HepG2 (cell line): ENCODE results near the gene MIX23. TPM values are rescaled to one million over a fixed set of nuclear protein-coding genes. Genes with fewer than 3 reads are reported as not detected.

ENCODE experiments used
- CREB1 ChIP-seq, 2 experiments: fragments of 450-650 bp in 1 of 2; IDR thresholded peaks; 2 replicates each; pipeline ENCODE4 v1.6.1; 2016 to 2017; ENCODE audit warnings: control low read depth in 1 of 2, mild to moderate bottlenecking in 1 of 2, missing compliant biosample characterization in 1 of 2, missing genetic modification characterization in 1 of 2
- EED ChIP-seq: sonication (generic); formaldehyde crosslinking; IDR thresholded peaks from 2 replicates; pipeline ENCODE4 v1.5.0; 2020; ENCODE audit warnings: mild to moderate bottlenecking, missing genetic modification reagents
- FOSL2 ChIP-seq: sonication (generic); formaldehyde crosslinking; IDR thresholded peaks from 2 replicates; pipeline ENCODE4 v1.4.0; 2020; ENCODE audit warnings: missing genetic modification reagents
- HIVEP1 ChIP-seq: sonication (generic); formaldehyde crosslinking; IDR thresholded peaks from 2 replicates; pipeline ENCODE4 v1.4.0; 2020; ENCODE audit warnings: mild to moderate bottlenecking, missing genetic modification reagents
- MXD4 ChIP-seq: IDR thresholded peaks from 2 replicates; pipeline ENCODE4 v1.6.1; 2016; ENCODE audit warnings: mild to moderate bottlenecking, missing biosample characterization, missing genetic modification reagents
- SMYD3 ChIP-seq: sonication (generic); formaldehyde crosslinking; IDR thresholded peaks from 2 replicates; pipeline ENCODE4 v1.8.1; 2023; ENCODE audit warnings: mild to moderate bottlenecking, missing genetic modification reagents
- ZNF205 ChIP-seq: IDR thresholded peaks from 2 replicates; pipeline ENCODE4 v1.6.1; 2018; ENCODE audit warnings: missing biosample characterization, missing genetic modification reagents
- polyA plus RNA-seq, 8 experiments: library from polyadenylated mRNA; depleted of rRNA in 3 of 8; stranded (reverse) in 7 of 8; unstranded in 1 of 8; fragments of >200 nt; fragmentation: Illumina TruSeq in 4 of 8; extraction: Trizol in 4 of 8; gene quantifications; 2 replicates each; pipeline versions ENCODE4 v1.2.1 to v1.2.3, GENCODE V29; 2011 to 2016; ENCODE audit warnings: low read depth in 4 of 8, missing spikeins in 1 of 8, mixed read lengths in 1 of 8; ENCODE audit not compliant: insufficient read depth in 1 of 8
- total RNA-seq, 5 experiments: library from RNA; depleted of rRNA; stranded (reverse); fragments of >200 nt; fragmentation: Illumina TruSeq; extraction: Trizol; gene quantifications; 2 replicates each; pipeline ENCODE4 v1.2.3, GENCODE V29; 2016; ENCODE audit warnings: low read depth in 1 of 5
- TF ChIP-seq, protein P1 (sequence below): sonication (generic); formaldehyde crosslinking; IDR thresholded peaks from 2 replicates; pipeline ENCODE4 v1.5.0; 2020; ENCODE audit warnings: missing genetic modification reagents
- TF ChIP-seq, protein P2 (sequence below), 2 experiments: fragments of 450-650 bp in 1 of 2; sonication (generic) in 1 of 2; formaldehyde crosslinking in 1 of 2; IDR thresholded peaks; 2 replicates each; pipeline versions ENCODE4 v1.6.1 to v1.8.0; 2016 to 2022; ENCODE audit warnings: antibody characterized with exemption in 1 of 2, mild to moderate bottlenecking in 1 of 2, missing genetic modification reagents in 1 of 2
- TF ChIP-seq, protein P3 (sequence below): sonication (generic); formaldehyde crosslinking; IDR thresholded peaks from 2 replicates; pipeline ENCODE4 v1.4.0; 2020; ENCODE audit warnings: mild to moderate bottlenecking, missing genetic modification reagents
- TF ChIP-seq, protein P4 (sequence below): sonication (generic); formaldehyde crosslinking; IDR thresholded peaks from 2 replicates; pipeline ENCODE4 v1.5.1; 2020; ENCODE audit warnings: missing genetic modification reagents, mild to moderate bottlenecking, borderline replicate concordance

Gene MIX23
- total and polyA plus RNA-seq, 2 of the 13 experiments (the other 11 are each of a cell fraction or from before 2014, with no cell fraction given): 20.0 to 152 TPM

DNA sequence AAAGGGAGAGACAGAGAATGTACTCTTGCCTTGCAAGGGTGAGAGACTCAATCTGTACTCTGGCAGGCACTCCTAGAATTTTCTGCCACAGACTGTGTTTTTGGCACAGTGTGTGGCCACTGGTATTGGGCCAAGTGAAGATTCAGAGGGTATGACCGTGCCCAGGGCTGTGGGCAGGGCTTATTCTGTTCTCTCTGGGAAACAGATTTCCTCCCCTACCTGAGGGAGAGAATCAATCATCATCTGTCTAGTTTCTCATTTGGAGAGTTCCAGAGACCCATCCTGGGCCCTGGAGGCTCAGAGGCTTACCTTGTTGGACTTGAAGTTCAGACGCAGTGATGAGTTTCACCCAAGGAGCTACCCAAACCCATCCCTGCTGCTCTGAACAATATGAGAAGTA is 29.8 kb downstream of the MIX23 start (continued):
- TF ChIP-seq, protein P1, sequence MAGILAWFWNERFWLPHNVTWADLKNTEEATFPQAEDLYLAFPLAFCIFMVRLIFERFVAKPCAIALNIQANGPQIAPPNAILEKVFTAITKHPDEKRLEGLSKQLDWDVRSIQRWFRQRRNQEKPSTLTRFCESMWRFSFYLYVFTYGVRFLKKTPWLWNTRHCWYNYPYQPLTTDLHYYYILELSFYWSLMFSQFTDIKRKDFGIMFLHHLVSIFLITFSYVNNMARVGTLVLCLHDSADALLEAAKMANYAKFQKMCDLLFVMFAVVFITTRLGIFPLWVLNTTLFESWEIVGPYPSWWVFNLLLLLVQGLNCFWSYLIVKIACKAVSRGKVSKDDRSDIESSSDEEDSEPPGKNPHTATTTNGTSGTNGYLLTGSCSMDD (CRISPR knock-in tag): no peak
- no peak for TF ChIP-seq HIVEP1 (CRISPR knock-in tag)
- TF ChIP-seq, protein P2, sequence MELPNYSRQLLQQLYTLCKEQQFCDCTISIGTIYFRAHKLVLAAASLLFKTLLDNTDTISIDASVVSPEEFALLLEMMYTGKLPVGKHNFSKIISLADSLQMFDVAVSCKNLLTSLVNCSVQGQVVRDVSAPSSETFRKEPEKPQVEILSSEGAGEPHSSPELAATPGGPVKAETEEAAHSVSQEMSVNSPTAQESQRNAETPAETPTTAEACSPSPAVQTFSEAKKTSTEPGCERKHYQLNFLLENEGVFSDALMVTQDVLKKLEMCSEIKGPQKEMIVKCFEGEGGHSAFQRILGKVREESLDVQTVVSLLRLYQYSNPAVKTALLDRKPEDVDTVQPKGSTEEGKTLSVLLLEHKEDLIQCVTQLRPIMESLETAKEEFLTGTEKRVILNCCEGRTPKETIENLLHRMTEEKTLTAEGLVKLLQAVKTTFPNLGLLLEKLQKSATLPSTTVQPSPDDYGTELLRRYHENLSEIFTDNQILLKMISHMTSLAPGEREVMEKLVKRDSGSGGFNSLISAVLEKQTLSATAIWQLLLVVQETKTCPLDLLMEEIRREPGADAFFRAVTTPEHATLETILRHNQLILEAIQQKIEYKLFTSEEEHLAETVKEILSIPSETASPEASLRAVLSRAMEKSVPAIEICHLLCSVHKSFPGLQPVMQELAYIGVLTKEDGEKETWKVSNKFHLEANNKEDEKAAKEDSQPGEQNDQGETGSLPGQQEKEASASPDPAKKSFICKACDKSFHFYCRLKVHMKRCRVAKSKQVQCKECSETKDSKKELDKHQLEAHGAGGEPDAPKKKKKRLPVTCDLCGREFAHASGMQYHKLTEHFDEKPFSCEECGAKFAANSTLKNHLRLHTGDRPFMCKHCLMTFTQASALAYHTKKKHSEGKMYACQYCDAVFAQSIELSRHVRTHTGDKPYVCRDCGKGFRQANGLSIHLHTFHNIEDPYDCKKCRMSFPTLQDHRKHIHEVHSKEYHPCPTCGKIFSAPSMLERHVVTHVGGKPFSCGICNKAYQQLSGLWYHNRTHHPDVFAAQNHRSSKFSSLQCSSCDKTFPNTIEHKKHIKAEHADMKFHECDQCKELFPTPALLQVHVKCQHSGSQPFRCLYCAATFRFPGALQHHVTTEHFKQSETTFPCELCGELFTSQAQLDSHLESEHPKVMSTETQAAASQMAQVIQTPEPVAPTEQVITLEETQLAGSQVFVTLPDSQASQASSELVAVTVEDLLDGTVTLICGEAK (IDR thresholded peaks at IDR 0.05): no peak
- TF ChIP-seq, protein P2 (CRISPR knock-in tag; IDR thresholded peaks at IDR 0.05): no peak
- TF ChIP-seq CREB1 (IDR thresholded peaks at IDR 0.05): no peak
- TF ChIP-seq CREB1 (CRISPR knock-in tag; IDR thresholded peaks at IDR 0.05): no peak
- TF ChIP-seq SMYD3 (CRISPR knock-in tag): no peak
- TF ChIP-seq MXD4 (CRISPR knock-in tag): no peak
- TF ChIP-seq, protein P3, sequence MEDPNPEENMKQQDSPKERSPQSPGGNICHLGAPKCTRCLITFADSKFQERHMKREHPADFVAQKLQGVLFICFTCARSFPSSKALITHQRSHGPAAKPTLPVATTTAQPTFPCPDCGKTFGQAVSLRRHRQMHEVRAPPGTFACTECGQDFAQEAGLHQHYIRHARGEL (CRISPR knock-in tag): no peak
- TF ChIP-seq, protein P4, sequence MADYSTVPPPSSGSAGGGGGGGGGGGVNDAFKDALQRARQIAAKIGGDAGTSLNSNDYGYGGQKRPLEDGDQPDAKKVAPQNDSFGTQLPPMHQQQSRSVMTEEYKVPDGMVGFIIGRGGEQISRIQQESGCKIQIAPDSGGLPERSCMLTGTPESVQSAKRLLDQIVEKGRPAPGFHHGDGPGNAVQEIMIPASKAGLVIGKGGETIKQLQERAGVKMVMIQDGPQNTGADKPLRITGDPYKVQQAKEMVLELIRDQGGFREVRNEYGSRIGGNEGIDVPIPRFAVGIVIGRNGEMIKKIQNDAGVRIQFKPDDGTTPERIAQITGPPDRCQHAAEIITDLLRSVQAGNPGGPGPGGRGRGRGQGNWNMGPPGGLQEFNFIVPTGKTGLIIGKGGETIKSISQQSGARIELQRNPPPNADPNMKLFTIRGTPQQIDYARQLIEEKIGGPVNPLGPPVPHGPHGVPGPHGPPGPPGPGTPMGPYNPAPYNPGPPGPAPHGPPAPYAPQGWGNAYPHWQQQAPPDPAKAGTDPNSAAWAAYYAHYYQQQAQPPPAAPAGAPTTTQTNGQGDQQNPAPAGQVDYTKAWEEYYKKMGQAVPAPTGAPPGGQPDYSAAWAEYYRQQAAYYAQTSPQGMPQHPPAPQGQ (CRISPR knock-in tag): no peak
- no peak for TF ChIP-seq ZNF205
- TF ChIP-seq EED (CRISPR knock-in tag): no peak
- TF ChIP-seq FOSL2 (CRISPR knock-in tag): no peak
